H1 (cell line): Measurements from ENCODE around the gene PKP1. TPM values are rescaled to one million over a fixed set of nuclear protein-coding genes. Genes with fewer than 3 reads are reported as not detected.

Experiments used
- CBX8 ChIP-seq: fragments of 300-800, 300-1000 bp; sonication (generic); IDR thresholded peaks from 2 replicates; pipeline ENCODE4 v1.7.1; 2016; ENCODE audit warnings: low read depth, low read length, borderline replicate concordance
- EZH2 ChIP-seq: fragments of 200-600 bp; sonication (generic); IDR thresholded peaks from 2 replicates; pipeline ENCODE4 v1.7.1; 2012; ENCODE audit warnings: low read depth, mild to moderate bottlenecking, moderate library complexity, low read length, inconsistent platforms; ENCODE audit not compliant: severe bottlenecking
- TBP ChIP-seq: IDR thresholded peaks from 2 replicates; pipeline ENCODE4 v1.6.1; 2011; ENCODE audit warnings: low read depth, low read length, improper control_type of control experiment
- polyA plus RNA-seq, 7 experiments: library from polyadenylated mRNA; depleted of rRNA in 3 of 7; stranded (reverse) in 5 of 7; unstranded in 2 of 7; fragments of >200 nt in 5 of 7; fragments of 200-250 nt in 2 of 7; gene quantifications; 1 replicate in 5 of 7; 2 replicates in 1 of 7; 4 replicates in 1 of 7; pipeline versions ENCODE4 v1.2.1 to v1.2.3, GENCODE V29; 2011 to 2013; ENCODE audit warnings: missing spikeins in 2 of 7, mixed read lengths in 2 of 7
- total RNA-seq: library from RNA; stranded (reverse); fragmentation: NEBNext Ultra II Directional; extraction: Animal tissue kit (Norgen Biotek cat#: 25700); gene quantifications from 2 replicates; pipeline ENCODE4 v1.2.1, GENCODE V29; 2021

PKP1 gene
- total and polyA plus RNA-seq, 2 of the 8 experiments (the other 6 are each of a cell fraction or from before 2014, with no cell fraction given), result 0.21 to 0.95 TPM

- TF ChIP-seq EZH2 (no peak), CBX8 (no peak), TBP (no peak)
These were observed 67.6 kb downstream of the PKP1 start (continued) for GRCh38 chr1:201350884-201351283.
